SK-N-MC (cell line): ENCODE data around the gene DAB2.

Experiments
- EZH2 ChIP-seq: fragments of 200-600 bp; sonication (generic); IDR thresholded peaks from one replicate; pipeline ENCODE4 v1.6.1; 2017; ENCODE audit warnings: antibody characterized with exemption
- FOXP2 ChIP-seq: optimal IDR thresholded peaks from 2 replicates; pipeline ENCODE3; 2011; ENCODE audit warnings: mild to moderate bottlenecking, moderate library complexity; ENCODE audit not compliant: insufficient read depth; ENCODE audit errors: extremely low read length, control extremely low read depth
- POLR2AphosphoS5 ChIP-seq: IDR thresholded peaks from 2 replicates; pipeline ENCODE4 v1.6.1; 2012; ENCODE audit warnings: mild to moderate bottlenecking, low read depth, low read length, borderline replicate concordance

DNA sequence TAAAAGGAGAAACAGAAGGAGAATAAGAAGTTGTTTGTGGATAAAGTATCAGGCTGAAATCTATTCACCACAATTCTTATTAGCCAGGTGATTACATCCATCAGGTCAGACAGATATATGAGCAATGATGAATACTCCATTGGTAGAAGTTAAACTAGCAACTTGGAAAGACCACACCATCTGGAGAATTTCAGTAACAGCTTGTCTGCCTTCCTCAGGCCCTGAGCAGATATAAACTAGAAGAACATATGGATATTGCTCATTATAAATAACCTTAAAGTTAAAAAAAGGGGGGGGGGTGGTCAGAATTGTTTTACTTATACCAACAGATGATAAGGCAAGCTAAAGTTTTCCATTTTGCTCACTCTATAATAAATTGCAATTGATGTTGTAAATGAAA, 10.4 kb downstream of the DAB2 start:
- no peak for TF ChIP-seq EZH2
- TF ChIP-seq POLR2AphosphoS5 = no peak
- TF ChIP-seq FOXP2 = no peak
